Left lobe of liver (tissue), 2 donors: Measurements from ENCODE around the gene ZNHIT2. TPM values are rescaled to one million over a fixed set of nuclear protein-coding genes. Genes with fewer than 3 reads are reported as not detected.
"Not testable (repeated sequence)": the region's sequence is repeated elsewhere in the genome, so short reads cannot be mapped to it uniquely, and the experiment has no call there.

ENCODE experiments used
- ATAC-seq: fragments of 200-7000 bp; cut with Tn5 transposase; one replicate; pipeline ENCODE4 v1.9.1; 2020; ENCODE audit warnings: mild to moderate bottlenecking, moderate library complexity
- DNase-seq: peaks from one replicate; pipeline ENCODE4 v3.0.0-alpha.2; 2020; ENCODE audit warnings: low spot score
- total RNA-seq: library from RNA; stranded (reverse); gene quantifications from one replicate; pipeline ENCODE4 v1.2.1, GENCODE V29; 2021
- donor health status: DM: no; HTN: no; CAD: no; lungs with moderate emphysema.
- donor health status: DM: no; HTN: yes; CAD: no.

The ZNHIT2 gene
- total RNA-seq, result 8.8 TPM

DNA sequence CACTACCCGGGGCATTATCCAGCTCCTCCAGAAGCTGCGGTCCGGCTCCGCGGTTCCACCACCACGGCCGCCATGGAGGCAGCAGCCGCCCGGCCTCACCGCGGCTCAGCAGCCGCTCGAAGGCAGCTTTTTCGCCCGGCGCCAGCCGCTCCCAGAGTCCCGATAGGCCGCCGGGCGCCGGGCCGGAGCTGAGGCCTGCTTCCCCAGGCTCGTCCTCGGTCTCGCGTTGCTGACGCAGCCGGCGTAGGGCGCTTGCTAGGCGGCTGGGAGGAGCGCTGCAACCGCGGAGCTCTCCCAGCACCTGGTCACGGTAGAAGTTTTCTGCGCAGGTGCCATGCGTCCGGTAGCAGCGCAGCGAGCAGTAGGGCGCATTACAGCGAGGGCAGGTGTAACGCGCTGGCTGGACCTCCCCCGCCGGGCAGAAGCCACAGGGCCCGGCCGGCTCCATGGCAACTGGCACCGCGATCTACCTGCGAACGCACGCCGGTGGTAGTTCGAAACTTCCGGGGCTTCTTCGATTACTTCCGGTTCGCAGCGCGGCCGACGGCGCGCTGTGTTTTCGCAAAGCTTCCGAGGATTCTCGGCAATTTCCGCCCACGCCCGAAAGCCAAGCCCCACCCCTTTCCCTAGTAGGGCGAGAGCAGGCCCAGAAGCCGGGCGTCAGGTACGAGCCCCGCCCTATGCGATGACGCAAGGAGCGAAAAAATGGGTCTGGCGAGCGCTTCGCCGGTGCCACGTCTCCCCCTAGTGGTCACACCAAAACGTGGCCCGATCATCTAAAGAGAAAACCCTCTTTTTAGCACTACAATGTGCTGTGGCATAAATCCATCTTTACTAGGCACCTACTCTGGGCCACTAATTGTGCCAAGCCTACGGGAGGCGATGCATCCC lies at the start of gene ZNHIT2:
Gene ZNHIT2, minus strand, starts transcription at position 496 of the 891 bp plus-strand sequence. Its CDS starts 48 bp downstream, at position 448.
- DNase-seq (peak; percentile 100), ATAC-seq (peak; percentile 74)

DNA sequence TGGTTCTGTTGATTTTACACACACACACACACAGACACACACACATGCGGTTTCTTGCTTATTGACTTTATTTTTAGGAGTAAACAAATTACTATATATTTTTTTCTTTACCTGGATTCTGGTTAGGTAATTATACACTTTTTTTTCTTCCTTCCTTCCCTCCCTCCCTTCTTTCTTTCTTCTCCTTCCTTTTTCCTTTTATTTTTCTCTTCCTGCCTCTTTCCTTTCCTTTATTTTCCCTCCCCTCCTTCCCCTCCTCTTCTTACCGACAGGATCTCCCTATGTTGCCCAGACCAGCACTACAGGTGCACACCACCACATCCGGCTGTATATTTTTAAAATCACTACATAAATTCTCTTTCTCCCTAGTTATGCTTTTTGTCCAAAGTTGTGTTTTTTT lies 49.4 kb upstream of the ZNHIT2 start:
- no peak for ATAC-seq
- DNase-seq, result no peak

DNA sequence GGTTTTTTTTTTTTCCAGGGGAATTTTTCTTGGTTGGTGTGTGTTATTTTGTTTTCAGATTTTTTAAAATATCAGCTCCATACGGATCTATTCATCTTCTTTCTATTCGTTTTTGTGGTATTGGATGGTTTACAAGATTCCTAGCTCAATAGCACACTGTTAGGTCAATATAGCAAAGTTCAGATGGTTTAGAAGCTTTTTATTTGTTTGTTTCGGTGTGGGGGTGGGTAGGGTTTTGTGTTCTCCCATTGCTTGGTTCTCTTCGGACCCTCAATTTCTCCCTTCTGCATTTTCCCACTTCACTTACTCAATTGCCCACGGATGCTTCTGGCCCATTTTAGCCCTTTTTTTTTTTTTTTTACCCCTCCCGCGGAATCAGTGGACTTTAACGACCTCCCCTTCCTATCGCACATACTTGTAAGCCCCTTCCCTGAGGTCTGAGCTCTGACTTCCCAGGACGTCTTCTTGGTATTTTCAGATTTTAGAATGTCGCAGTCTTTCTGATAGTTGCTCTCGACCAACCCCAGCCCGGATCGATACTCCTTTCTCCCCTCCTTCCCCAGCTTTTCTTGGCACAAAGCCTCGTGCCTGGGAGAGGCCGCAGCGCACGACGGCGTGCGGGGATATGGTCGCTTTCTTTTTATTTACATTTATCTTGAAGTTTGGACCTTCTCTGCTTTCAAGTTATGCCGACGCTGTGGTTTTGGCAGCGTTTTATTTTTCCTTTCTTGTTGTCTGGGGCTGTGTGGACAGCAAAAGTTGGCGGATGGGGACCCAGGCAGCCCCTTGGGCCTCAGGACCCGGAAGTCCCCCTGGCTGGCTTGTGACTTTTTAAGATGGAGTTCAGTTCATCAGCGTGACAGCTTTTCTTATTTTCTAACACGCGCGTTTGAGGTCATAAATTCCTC lies 48.2 kb upstream of the ZNHIT2 start:
- DNase-seq (peak; percentile 82), ATAC-seq (peak; percentile 81)

DNA sequence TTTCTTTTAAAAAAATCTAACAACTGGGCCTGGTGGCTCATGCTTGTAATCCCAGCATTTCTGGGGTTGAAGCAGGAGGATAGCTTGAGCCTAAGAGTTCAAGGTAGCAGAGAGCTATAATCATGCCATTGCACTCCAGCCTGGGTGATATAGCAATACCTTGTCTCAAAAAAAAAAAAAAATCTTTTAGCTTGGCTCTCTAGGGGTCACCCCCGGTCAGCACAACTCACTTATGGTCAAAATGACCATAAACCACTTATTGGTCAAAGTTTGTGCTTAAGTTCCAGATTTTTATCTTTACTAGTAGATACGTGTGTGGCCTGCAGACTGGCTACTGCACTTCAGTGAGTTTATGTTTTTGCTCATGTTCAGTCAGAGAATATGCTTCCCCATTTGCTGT lies 46.2 kb upstream of the ZNHIT2 start:
- DNase-seq, result no peak
- ATAC-seq, result peak; percentile 20

DNA sequence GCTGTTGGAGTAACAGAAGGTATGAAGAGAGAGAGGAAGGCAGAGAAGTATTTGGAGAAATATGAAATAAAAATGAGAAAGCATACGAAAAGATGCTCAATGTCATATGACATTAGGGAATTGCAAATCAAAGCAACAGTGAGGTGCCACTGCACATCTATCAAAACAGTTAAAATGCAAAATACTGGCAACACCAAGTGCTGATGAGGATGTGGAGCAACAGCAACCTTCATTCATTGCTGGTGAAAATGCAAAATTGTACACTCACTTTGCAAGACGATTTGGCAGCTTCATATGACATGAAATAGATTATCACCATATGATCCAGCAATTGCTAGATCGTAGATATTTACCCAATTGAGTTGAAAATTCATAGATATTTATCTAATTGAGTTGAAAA lies 43.1 kb upstream of the ZNHIT2 start:
- no peak for DNase-seq
- no peak for ATAC-seq

DNA sequence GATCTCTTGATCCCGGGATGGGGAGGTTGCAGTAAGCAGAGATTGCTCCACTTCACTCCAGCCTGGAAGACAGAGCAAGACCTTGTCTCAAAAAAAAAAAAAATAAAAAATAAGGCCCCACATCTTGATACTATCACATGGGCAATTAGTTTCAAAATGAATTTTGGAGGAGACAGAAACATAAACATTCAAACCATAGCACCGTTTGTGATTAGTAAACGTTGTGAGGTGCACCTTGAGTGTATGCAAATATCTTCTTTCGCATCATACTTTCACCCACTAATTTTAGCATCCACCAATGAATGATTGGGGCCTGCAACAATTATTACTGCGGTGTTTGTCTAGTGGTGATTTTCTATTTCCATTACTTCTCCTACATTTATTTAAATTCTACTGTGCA lies 41.5 kb upstream of the ZNHIT2 start:
- ATAC-seq, result no peak
- DNase-seq, result no peak

DNA sequence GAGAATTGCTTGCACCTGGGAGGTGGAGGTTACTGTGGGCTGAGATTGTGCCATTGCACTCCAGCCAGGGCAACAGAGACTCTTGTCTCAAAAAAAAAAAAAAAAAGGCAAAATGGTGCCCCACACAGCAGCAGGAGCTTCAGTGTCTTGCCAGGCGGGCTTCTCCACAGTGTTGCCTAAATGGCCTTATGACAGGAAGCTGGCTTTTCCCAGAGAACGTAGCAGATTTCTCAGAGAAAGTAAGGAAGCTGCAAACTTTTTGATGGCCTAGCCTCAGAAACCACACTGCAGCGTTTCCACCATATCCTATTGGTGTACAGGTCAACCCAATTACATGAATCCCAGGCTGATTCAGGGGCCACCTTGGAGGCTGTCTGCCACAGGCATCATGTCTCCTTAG lies 39.8 kb upstream of the ZNHIT2 start:
- ATAC-seq, result no peak
- no peak for DNase-seq

DNA sequence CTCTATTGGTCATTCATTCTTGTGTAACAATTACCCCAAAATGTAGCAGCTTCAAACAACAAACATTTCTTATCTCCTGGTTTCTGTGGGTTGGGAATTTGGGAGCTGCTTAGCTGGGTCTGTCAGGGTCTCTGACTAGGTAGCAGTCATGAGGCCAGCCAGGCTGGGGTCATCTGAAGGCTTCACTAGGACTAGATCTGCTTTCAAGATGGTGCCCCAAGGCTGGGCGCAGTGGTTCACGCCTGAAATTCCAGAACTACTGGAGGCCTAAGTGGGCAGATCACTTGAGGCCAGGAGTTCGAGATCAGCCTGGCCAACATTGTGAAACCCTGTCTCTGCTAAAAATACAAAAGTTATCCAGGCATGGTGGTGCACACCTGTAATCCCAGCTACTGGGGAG lies 39.4 kb upstream of the ZNHIT2 start:
- no peak for ATAC-seq

DNA sequence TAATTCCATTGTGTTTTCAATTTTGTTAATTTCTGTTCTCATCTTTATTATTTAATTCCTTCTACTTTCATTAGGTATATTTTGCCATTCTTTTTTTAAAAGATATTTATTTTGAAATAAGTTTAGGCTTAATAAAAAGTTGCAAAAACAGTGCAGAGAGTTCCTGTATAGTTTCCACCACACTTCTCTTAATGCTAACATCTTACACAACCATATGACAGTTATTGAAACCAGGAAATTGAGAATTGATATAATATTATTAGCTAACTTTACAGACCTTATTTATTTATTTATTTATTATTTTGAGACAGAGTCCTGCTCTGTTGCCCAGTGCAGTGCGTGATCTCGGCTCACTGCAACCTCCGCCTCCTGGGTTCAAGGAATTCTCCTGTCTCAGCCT lies 38.8 kb upstream of the ZNHIT2 start:
- DNase-seq, result no peak
- ATAC-seq, result no peak

More for the DNA sequence above, 39.4 kb upstream of the ZNHIT2 start:
- DNase-seq, result no peak

DNA sequence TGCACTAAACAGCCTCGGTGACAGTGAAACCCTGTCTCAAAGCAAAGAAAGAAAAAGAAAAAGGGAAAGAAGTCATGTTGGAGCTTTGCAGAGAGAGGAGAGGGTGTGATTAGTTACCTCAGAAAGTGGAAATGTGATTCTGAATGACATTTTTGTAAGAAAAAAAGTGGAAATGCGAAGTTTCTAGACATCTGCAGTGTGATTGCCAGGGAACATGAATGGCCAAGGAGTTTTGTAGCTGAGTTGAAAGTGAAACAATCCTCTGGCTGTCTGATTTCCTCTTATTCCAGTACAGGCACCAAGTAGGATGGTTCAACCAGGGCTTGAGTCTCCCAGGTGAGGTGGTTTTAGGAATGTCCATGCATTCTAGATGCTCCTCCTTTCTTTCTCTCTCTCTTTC lies 34.6 kb upstream of the ZNHIT2 start:
- ATAC-seq (no peak), DNase-seq (no peak)

DNA sequence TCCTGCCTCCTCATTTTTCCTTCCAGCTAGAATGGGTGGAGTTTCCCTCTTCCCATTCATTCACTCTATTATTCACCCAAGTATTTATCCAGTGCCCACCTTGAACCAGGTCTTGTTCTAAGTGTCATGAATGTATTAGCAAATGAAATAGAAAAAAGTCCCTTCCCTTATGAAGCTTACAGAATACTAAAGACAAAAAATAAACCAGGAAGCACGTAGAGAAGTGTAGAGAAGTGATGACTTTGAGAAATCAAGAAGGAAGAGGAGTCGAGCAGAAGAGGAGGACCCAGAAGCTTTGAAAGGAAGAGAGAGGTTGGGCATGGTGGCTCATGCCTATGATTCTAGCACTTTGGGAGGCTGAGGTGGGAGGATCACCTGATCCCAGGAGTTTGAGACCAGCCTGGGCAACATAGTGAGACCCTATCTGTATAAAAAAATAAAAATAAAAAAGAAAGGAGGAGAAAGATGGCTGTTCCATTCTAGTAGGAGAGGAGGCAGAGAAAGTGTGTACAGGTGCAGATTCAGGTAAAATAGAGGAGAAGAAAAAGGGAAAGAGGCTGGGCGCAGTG lies 33.9 kb upstream of the ZNHIT2 start:
- DNase-seq, result no peak
- ATAC-seq, result no peak

DNA sequence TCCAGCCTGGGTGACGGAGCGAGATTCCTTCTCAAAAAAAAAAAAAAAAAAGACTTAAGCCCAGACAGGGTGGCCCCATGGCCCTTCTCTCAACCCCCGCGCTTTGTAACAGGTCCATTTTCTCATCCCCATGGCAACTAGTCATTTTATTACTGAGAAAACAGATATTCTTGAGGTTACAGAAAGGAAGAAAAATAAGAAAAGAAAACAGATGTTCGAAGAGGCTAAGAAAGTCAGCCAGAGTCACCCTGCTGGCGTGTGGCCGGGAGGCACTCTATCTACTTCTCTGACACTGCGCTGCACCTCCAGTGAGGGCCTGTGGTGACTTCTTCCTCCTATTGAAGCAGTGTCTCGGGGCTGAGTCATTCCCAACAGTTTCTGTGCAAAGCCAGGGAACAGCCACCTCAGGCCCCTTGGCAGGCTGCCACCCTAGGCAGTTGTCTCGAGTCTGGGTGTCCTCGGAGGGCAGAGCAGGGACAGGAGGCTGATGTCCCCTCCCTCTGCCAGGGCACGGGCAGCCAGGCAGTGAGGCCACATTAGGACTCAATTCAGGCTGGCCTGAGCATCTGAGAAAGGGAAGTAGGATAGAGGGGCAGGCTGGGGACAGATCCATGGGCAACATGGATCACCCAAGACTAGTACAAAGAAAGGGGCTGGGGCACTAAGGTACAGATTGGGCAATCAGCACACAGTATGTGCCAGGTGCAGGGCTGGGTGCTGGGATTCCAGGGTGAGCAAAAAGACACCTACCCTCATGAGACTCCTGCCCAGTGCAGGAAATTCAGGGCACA lies 33.2 kb upstream of the ZNHIT2 start:
- peak; percentile 90 for DNase-seq
- peak; percentile 83 for ATAC-seq

DNA sequence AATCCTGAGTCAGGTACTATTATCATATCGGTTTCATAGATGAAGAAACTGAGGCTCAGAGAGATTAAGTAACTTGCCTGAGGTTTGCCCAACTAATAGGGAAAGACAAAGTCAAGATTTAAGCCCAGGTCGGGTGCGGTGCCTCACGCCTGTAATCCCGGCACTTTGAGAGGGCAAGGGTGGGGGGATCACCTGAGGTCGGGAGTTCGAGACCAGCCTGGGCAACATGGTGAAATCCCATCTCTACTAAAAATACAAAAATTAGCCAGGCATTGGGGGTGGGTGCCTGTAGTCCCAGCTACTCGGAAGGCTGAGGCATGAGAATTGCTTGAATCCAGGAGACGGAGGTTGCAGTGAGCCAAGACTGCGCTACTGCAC lies 32.6 kb upstream of the ZNHIT2 start:
- DNase-seq, ATAC-seq: not testable (repeated sequence)

DNA sequence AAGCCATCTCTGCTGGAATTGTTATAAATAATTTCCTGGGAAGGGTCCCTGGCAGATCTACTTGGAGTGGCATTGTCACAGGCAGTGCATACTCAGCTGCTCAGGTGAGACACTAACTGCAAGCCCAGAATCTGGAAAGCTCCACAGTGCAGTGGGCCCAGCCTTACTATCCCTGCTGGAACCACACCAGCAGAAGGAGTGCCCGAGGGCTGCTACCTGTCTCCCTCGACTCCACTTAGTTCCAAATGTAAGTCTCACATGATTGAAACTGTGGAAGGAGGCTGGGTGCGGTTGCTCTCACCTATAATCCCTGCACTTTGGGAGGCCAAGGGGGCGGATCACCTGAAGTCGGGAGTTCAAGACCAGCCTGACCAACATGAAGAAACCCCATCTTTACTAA lies 31.2 kb upstream of the ZNHIT2 start:
- no peak for ATAC-seq

DNA sequence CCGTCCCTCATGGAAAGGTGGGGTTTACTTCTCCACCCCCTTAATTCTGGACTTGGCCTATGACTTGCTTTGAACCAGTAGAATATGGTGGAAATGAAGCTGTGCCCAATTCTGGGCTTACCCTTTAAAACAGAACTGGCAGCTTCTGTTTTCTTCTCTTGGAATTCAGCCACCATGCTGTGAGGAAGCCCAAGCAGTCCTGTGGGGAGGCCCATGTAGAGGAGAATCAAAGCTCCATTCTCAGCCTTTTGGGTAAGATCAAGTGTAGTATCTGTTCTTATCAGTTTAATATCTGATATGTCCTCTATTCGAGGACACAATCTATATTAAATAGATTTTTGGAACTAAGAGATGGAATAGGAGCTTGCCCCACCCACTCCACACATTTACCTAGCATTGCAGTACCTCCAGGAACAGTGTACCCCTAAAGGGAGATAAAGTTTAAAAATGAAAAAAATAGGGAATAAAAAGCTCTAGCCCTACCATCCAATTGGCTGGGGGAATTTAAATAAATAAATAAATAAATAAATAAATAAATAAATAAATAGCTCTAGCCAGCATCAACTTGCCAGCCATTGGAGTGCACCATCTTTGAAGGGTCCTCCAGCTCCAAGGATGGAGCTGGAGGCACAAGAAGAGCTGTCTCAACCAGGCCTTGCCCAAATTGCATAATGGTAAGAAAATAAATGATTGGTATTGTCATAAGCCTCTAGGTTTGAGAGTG lies 30.0 kb upstream of the ZNHIT2 start:
- DNase-seq (no peak), ATAC-seq (no peak)

More for the DNA sequence above, 31.2 kb upstream of the ZNHIT2 start:
- DNase-seq, result no peak

DNA sequence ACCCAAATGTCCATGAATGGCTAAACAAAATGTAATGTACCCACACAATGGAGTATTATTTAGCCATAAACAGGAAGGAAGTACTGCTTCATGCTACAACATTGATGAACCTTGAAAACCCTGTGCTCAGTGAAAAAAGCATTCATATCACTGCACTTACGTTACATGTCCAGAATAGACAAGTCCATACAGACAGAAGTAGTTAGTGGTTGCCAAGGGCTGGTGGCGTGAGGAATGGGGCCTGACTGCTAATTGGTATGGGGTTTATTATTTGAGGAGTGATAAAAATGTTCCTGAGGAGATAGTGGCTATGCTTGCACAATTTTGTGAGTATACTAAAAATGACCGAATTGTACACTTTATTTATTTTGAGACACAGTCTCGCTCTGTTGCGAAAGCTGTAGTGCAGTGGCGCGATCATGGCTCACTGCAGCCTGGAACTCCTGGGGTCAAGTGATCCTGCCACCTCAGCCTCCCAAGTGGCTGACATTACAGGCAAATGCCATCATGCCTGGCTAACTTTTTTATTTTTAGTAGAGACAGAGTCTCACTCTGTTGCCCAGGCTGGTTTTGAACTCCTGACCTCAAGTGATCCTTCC lies 24.5 kb upstream of the ZNHIT2 start:
- ATAC-seq (peak; percentile 62), DNase-seq (peak; percentile 66)

DNA sequence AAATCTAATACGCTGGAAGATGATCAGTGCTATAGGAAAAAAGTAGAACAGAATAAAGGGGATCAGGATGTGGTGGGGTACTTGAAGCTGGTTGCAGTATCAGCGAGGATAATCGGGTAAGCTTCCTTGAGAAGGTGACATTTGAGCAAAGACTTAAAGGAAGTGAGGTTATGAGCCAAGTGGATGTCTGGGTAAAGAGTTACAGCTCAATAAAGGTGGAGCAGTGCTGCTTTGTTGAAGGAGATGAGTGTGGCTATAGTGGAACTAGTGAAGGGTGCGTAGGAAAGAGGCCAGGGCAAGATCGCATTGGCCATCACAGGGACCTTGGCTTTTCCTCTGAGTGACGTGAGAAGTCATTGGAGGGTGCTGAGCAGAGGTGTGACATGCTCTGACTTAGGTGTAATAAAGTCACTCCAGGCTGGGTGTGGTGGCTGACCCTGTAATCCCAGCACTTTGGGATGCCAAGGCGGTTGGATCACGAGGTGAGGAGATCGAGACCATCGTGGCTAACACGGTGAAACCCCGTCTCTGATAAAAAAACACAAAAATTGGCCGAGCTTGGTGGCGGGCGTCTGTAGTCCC lies 19.1 kb upstream of the ZNHIT2 start:
- ATAC-seq, result no peak
- DNase-seq, result no peak

DNA sequence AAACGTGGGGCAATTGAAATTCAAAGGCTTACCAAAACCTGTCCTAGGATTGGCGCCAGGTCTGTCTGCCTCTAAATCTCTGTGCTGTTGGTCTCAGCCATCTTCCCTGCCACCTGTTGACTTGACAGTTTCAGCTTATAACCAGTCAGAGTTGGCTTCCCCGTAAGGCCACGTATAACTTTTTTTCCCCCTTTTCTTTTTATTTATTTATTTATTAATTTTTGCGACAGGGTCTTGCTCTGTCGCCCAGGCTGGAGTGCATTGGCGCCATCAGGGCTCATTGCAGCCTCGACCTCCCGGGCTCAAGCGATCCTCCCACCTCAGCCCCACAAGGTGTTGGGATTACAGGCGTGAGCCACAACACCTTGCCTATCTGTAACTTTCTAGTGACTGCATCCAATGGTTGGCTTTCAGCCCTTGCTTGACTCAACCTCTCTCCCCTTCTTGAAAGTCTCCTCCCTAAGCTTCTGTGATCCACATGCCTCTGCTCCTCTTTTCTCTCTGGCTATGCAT lies 18.2 kb upstream of the ZNHIT2 start:
- ATAC-seq (no peak), DNase-seq (no peak)
